Activated naive CD4-positive, alpha-beta T cell treated with anti-CD3 and anti-CD28 coated beads, Interleukin-2, amount 50 U/mL, for 16 hours (primary cell): ENCODE measurements around the gene NUP210.

Source experiments
- DNase-seq: peaks from one replicate; pipeline ENCODE4 v3.0.0-alpha.2; 2020

NUP210 gene

GRCh38 chr3:13286873-13287272 is 133.2 kb downstream of the NUP210 start:
- no peak for DNase-seq

- no peak for DNase-seq
These were observed 135.0 kb downstream of the NUP210 start for GRCh38 chr3:13285007-13285567.

- no peak for DNase-seq
These were observed 136.3 kb downstream of the NUP210 start for GRCh38 chr3:13283877-13284264.

GRCh38 chr3:13282986-13283876 is 136.9 kb downstream of the NUP210 start:
- DNase-seq, result no peak

DNA sequence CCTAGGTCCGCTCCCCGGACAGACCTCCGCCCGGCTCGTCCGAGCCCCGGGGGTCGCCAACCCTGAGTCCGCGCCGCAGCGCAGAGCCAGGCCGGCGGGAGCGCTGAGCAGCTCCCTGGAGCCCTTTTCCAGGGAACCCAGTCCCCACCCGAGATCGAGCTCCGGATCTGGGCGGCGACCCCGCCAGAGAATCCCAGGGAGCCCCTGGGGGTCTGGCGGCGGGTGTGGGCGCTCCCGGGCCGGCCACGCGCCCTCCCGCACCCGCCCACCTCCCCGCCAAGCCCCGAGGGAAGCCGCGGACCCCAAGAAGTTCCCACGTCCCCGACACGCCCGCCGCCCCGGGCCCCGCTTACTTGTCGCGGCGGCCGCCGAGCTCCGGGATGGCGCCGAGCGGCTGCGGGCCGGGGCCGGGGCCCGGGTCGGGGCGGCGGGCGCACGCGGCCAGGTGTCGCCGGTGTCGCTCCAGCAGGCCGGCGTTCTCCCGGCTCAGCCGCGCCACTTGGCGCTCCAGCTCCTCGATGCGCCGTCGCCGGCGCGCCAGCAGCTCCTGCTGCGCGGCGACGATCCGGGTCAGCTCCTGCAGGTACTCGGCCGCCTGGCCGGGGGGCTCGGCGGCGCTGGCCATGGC is 137.7 kb downstream of the NUP210 start:
- peak; percentile 27 for DNase-seq

GRCh38 chr3:13281507-13282357 is 138.4 kb downstream of the NUP210 start:
- DNase-seq, result no peak

DNA sequence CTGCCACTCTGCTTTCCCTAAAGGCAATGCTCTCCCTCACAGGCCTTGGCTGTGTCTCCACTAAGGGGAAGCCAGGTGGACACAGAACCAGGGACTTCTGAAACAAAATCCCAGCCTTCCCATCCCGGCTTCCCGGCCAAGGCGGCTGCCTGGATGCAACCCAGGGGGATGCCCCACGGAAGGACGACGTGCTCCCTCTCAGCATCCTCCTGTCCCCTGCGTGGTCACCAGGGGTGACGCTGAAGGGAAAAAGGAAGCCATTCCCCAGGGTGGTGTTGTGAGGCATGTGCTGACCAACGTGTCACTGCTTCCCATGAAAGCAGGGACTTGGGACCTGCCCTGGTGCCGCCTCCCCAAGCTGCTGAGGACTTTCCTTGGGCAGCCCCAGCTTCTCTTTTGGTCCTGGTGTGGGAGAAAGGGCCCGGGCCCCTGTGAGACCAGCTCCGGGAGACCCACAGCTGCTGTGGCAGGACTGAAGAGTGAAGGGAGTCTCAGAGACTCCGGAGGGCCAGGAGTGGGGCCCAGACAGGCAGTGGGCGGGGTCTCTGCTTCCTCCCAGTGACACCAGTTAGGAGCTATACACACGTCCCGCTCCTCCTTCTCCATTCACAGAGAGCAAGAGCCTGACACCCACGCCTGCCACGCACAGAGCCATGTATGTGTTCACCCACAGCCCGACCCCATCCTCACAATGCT is 139.2 kb downstream of the NUP210 start:
- DNase-seq, result no peak

DNA sequence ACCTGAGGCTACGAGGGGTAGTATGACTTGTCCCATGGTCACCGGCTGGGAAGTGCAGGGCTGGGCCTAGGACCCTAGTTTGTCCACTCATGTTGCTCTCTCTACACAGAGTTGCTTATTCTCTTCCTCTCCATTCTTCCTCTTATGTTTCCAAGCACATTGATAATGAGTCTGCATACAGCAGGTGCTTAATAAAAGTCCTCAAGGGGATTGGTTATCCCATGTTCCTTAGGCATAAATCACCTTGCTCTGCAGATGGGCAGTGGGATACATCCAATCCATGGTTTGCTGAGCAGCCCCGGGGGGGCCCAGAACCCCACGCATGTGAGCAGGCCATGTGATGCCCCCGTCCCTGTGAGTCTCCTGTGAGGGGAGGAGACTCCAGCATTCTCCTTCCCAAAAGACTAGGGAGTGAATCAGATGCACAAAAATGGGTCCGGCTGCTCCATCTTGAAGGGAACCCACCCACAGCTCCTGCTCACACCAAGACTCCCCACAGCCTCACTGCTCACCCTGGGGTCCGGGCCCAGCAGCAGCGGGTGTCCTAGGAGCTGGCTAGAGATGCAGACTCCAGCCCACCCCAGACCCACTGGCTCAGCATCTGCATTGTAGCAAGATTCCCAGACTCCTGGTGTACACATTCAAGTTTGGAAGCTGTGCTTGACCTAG is 139.9 kb downstream of the NUP210 start:
- no peak for DNase-seq

- DNase-seq, result no peak
These were observed 140.6 kb downstream of the NUP210 start for GRCh38 chr3:13279532-13279910.

GRCh38 chr3:13278783-13279531 is 141.2 kb downstream of the NUP210 start:
- no peak for DNase-seq

GRCh38 chr3:13277860-13278531 is 142.1 kb downstream of the NUP210 start:
- DNase-seq, result no peak

DNA sequence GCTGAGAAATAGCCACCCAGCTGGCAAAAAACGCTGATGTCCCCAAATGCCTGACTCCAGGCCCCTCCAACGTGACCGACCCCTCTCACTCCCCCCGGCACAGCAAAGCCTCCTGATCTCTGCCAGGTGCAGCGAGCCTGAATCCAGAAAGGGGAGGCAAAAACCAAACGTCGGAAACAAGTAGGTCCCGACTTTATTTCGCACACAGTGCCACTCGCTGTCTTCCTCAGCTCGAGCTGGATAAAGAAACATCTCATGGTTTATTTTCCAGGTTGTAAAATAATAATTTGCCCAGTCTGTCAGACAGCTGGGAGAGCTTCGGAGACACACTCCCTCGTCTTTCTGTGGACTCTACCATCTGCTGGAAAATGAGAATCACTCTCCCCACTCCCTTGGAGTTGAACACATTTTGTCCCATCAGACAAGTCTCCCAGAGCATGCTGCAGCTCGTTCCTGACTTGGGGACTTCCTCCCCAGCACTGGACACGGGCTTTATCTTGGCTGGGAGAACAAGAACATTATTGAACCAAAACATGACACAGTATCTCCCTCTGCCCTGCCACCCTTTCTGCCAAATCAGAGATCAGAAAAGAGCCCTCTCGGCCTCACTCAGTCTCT is 142.8 kb downstream of the NUP210 start:
- no peak for DNase-seq

DNA sequence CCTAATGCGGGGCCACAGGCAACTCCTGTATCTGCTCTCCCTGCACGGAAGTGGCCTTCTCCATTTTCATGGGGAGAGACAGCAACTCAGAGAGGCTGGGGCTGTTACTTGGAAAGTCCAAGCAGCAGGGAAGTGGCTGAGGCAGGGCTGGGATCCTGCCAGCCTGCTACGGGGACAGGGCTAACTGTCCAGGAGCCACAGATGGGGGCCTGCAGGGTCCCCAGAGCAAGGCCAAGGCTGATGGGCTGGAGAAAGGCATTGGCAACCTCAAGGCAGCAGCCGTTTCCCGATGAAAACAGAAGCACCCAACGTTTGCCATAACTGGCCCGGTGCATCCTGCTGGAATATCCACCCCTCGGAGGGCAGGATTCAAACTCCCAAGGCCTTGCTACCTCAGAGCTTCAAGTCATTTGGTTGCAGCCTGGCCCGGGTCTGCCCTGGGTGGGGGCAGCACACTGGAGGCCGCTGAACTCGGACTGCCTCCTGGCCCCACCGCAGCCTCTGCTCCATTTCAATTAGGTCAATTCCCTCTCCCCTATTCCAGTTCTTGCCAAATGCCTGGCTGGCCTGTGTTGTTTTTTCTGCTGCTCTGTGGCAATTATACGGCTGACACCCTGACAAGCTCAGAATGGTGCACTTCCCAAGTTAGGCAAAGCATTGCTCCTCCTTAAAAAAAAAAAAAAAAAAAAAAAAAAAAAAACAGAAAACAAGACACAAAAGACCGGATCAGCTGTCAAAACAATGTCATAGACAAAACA is 143.5 kb downstream of the NUP210 start:
- DNase-seq, result no peak

- DNase-seq, result no peak
These were observed 144.6 kb downstream of the NUP210 start for GRCh38 chr3:13275376-13276005.

GRCh38 chr3:13274551-13275332 is 145.4 kb downstream of the NUP210 start:
- DNase-seq, result no peak

DNA sequence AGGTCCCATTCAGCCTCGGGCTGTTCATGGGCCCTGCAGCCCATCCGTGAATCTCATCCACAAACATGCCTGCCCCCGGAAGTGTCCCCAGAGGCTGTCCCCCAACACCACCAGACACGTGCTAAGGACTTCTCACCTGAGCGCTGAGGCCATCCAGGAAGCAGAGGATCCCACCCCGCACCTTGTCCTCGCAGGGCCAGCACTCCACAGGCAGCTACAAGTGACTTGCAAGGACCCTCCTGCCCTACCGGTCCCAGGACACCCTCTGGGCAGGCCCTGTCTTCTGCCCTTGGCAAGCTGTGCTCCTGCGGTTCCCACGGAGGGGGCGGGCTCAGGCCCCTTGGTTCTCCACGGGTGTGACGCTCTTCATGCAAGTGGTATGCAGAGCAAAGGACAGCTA is 146.0 kb downstream of the NUP210 start:
- DNase-seq, result no peak

GRCh38 chr3:13273604-13274105 is 146.5 kb downstream of the NUP210 start:
- DNase-seq, result no peak
